Suprapubic skin (tissue), 4 donors: ENCODE data around the gene ZNF200. TPM values are rescaled to one million over a fixed set of nuclear protein-coding genes. Genes with fewer than 3 reads are reported as not detected.
"Not testable (repeated sequence)": the region's sequence is repeated elsewhere in the genome, so short reads cannot be mapped to it uniquely, and the experiment has no call there.

Source experiments
- DNase-seq, 2 donors: peaks; one replicate each; pipeline ENCODE4 v3.0.0-alpha.2; 2019; ENCODE audit warnings: low spot score in 2 of 2
- H3K27ac ChIP-seq: fragments of 200-600 bp; sonication (generic); one replicate; pipeline ENCODE4 v1.5.1; 2019
- H3K27me3 ChIP-seq: fragments of 200-600 bp; sonication (generic); one replicate; pipeline ENCODE4 v1.5.1; 2019
- H3K36me3 ChIP-seq: fragments of 200-600 bp; sonication (generic); one replicate; pipeline ENCODE4 v1.5.1; 2019
- H3K4me1 ChIP-seq: fragments of 200-600 bp; sonication (generic); one replicate; pipeline ENCODE4 v1.5.1; 2019
- H3K4me3 ChIP-seq: fragments of 200-600 bp; sonication (generic); one replicate; pipeline ENCODE4 v1.5.1; 2019; ENCODE audit warnings: mild to moderate bottlenecking
- H3K9me3 ChIP-seq: fragments of 200-600 bp; sonication (generic); one replicate; pipeline ENCODE4 v1.5.1; 2019
- CTCF ChIP-seq, 2 donors: fragments of 200-600 bp in 1 of 2; fragments of 450-650 bp in 1 of 2; sonication (generic) in 1 of 2; IDR thresholded peaks; one replicate each; pipeline ENCODE4 v1.5.1; 2016 to 2019; ENCODE audit warnings: antibody characterized with exemption in 2 of 2, mild to moderate bottlenecking in 1 of 2, moderate library complexity in 1 of 2
- EP300 ChIP-seq: sonication (generic); formaldehyde crosslinking; IDR thresholded peaks from one replicate; pipeline ENCODE4 v1.6.1; 2017; ENCODE audit warnings: antibody characterized with exemption
- POLR2A ChIP-seq, 2 donors: fragments of 450-650 bp; IDR thresholded peaks; one replicate each; pipeline ENCODE4 v1.6.1; 2017; ENCODE audit warnings: antibody characterized with exemption in 2 of 2, mild to moderate bottlenecking in 2 of 2, moderate library complexity in 2 of 2
- POLR2AphosphoS5 ChIP-seq, 3 donors: sonication (generic); formaldehyde crosslinking; IDR thresholded peaks; one replicate each; pipeline ENCODE4 v1.6.1; 2017; ENCODE audit warnings: antibody characterized with exemption in 3 of 3
- WGBS: methylation state at CpG from one replicate; pipeline ENCODE4 v1.1.5; 2018; 5-methylcytosine and 5-hydroxymethylcytosine counted together
- total RNA-seq, 4 donors: library from RNA; depleted of rRNA; stranded (reverse); fragments of >200 nt; gene quantifications; one replicate each; pipeline ENCODE4 v1.1.0, GENCODE V29; 2016

The ZNF200 gene
- total RNA-seq, 4 donors from 2014 or later = 2.6 to 7.7 (median 4.8) TPM

DNA sequence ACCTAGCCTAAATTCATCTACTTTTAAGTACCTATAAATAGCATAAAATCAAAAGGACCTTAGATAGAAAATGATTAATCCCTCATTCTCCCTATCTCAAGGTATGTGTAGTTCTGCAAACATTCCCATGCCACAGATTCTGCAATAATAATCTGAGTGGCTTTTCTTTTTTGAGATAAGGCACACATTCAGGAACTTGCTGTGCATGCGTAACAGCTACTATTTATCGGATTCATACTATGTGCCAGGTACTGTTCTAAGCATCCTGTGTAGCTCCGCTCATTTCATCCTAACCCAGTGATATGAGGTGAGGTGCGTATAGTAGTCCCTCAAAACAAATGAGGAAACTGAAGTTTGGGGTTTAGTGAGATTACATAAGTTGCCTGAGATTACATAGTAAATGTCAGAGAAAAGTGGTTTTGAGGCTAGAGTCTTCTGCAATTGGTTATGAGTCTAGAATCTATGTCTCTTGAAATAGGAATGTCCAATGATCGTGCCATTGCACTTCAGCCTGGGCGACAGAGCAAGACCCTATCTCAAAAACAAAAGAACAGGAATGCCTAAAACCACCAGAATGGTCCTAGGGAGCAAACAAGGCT, 46.4 kb upstream of the ZNF200 start:
- Histone ChIP-seq H3K9me3 (peaks cover 5% of the 10 kb centered on the region), H3K27me3 (no peaks in the 10 kb centered on the region), H3K27ac (no peak overlapping the region), H3K36me3 (peaks cover 11% of the 10 kb centered on the region), H3K4me3 (no peak overlapping the region), H3K4me1 (peaks cover 23% of the 10 kb centered on the region)
- WGBS = 95% methylated on average over 6 of the region's 6 CpGs
- DNase-seq = no peak
- no peak for TF ChIP-seq POLR2AphosphoS5 (IDR thresholded peaks at IDR 0.05)
- no peak for TF ChIP-seq POLR2A (IDR thresholded peaks at IDR 0.05)
- TF ChIP-seq CTCF (IDR thresholded peaks at IDR 0.05) = no peak
- no peak for TF ChIP-seq EP300

- H3K9me3 ChIP-seq = no peaks in the 10 kb centered on the region
- DNase-seq = no peak
- TF ChIP-seq POLR2A (IDR thresholded peaks at IDR 0.05) (no peak), EP300 (no peak), CTCF (IDR thresholded peaks at IDR 0.05) (no peak), POLR2AphosphoS5 (IDR thresholded peaks at IDR 0.05) (no peak)
- H3K27me3 ChIP-seq = no peaks in the 10 kb centered on the region
- H3K36me3 ChIP-seq = no peaks in the 10 kb centered on the region
- 86% methylated on average over 5 of the region's 5 CpGs for WGBS
- H3K4me3 ChIP-seq = no peak overlapping the region
- no peak overlapping the region for H3K27ac ChIP-seq
- peaks cover under 1% of the 10 kb centered on the region for H3K4me1 ChIP-seq
These were observed 41.7 kb upstream of the ZNF200 start for GRCh38 chr16:3276679-3277078.

GRCh38 chr16:3274947-3275346, 40.0 kb upstream of the ZNF200 start:
- no peaks in the 10 kb centered on the region for H3K4me1 ChIP-seq
- no peak overlapping the region for H3K27ac ChIP-seq
- H3K36me3 ChIP-seq = no peaks in the 10 kb centered on the region
- no peak for DNase-seq
- H3K4me3 ChIP-seq = no peak overlapping the region
- no peak for TF ChIP-seq EP300
- TF ChIP-seq CTCF (IDR thresholded peaks at IDR 0.05) = no peak
- TF ChIP-seq POLR2A (IDR thresholded peaks at IDR 0.05) = no peak
- no peak for TF ChIP-seq POLR2AphosphoS5 (IDR thresholded peaks at IDR 0.05)
- H3K9me3 ChIP-seq = no peaks in the 10 kb centered on the region
- no peaks in the 10 kb centered on the region for H3K27me3 ChIP-seq

DNA sequence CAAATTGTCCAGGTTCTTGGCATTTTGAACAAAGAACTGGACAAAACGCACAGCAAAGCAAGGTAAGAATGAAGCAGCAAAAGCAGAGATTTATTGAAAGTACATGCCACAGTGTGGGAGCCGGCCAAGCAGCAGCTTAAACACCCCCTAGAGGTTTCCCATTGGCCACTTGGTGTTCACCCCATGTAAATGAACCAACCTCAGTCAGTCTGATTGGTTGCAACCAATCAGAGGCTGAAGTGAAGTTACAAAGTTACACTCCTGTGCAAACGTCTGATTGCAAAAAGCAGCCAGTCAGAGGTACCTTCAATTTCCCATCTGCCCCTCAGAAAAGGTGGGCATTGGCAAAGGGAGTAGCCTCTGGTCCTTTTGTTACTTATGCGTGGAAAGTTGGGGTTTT, 39.5 kb upstream of the ZNF200 start:
- DNase-seq = no peak
- H3K4me3 ChIP-seq = no peak overlapping the region
- no peak for TF ChIP-seq EP300
- WGBS = 51% methylated on average over 4 of the region's 4 CpGs
- H3K36me3 ChIP-seq = no peaks in the 10 kb centered on the region
- H3K4me1 ChIP-seq = no peaks in the 10 kb centered on the region
- H3K27ac ChIP-seq = no peak overlapping the region
- H3K27me3 ChIP-seq = no peaks in the 10 kb centered on the region
- H3K9me3 ChIP-seq = no peaks in the 10 kb centered on the region

DNA sequence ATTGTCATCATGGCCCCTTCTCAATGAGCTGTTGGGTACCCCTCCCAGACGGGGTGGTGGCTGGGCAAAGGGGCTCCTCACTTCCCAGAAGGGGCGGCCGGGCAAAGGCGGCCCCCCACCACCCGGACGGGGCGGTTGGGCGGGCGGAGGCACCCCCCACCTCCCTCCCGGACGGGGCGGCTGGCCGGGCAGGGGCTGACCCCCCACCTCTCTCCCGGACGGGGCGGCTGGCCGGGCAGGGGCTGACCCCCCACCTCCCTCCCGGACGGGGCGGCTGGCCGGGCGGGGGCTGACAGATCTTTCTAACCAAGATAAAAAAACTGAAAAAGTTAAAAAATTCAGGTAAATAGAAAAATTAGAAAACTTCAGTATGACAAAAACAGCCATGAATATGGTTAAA, 36.3 kb upstream of the ZNF200 start:
- H3K4me3 ChIP-seq, H3K27ac ChIP-seq, DNase-seq, H3K9me3 ChIP-seq, H3K27me3 ChIP-seq, H3K4me1 ChIP-seq: not testable (repeated sequence)
- peaks cover 19% of the 10 kb centered on the region for H3K36me3 ChIP-seq
- 94% methylated on average over 22 of the region's 22 CpGs for WGBS

DNA sequence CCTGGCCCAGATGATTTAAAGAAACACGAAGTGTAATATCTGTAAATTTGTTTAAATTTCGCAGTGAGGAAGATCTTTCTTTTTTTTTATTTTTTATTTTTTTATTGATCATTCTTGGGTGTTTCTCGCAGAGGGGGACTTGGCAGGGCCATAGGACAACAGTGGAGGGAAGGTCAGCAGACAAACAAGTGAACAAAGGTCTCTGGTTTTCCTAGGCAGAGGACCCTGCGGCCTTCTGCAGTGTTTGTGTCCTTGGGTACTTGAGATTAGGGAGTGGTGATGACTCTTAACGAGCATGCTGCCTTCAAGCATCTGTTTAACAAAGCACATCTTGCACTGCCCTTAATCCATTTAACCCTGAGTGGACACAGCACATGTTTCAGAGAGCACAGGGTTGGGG, 35.8 kb upstream of the ZNF200 start:
- H3K9me3 ChIP-seq, H3K27ac ChIP-seq, DNase-seq, H3K27me3 ChIP-seq, H3K4me3 ChIP-seq, H3K4me1 ChIP-seq: not testable (repeated sequence)
- 90% methylated on average over 5 of the region's 5 CpGs for WGBS
- peaks cover 21% of the 10 kb centered on the region for H3K36me3 ChIP-seq

GRCh38 chr16:3268294-3268693, 33.3 kb upstream of the ZNF200 start:
- TF ChIP-seq POLR2A (IDR thresholded peaks at IDR 0.05) (no peak), POLR2AphosphoS5 (IDR thresholded peaks at IDR 0.05) (no peak), CTCF (IDR thresholded peaks at IDR 0.05) (no peak), EP300 (no peak)
- Histone ChIP-seq H3K36me3 (peaks cover 21% of the 10 kb centered on the region), H3K4me1 (peaks cover 14% of the 10 kb centered on the region), H3K9me3 (no peaks in the 10 kb centered on the region), H3K27me3 (no peaks in the 10 kb centered on the region), H3K27ac (no peak overlapping the region), H3K4me3 (no peak overlapping the region)
- no peak for DNase-seq
- 100% methylated on average over 1 of the region's 1 CpG for WGBS
